ENCODE data around the gene RAB31.
"Not testable (repeated sequence)": the region's sequence is repeated elsewhere in the genome, so short reads cannot be mapped to it uniquely, and the experiment has no call there.

RAB31 gene

GRCh38 chr18:9762526-9762925 lies 54.4 kb downstream of the RAB31 start:
- DNase-seq, result peak; percentile 79 to 91 (median 88)

DNA sequence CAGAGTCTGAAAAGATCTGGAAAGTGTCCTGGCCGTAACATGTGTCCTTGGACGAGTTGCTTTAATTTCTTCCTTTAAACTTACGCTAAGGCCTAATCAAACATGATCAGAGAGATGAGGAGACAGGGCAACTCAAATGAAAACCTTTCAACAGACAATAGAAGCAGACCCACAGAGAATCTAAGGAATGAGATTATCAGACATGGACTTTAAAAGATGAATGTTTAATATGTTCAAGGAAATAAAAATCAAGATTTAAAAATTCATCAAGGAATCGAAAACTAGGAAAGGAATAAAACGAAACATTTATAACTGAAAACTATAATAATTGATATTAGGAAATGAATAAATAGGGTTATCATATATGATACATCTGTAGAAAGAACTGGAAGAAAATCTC lies 55.1 kb downstream of the RAB31 start:
- no peak for DNase-seq

DNA sequence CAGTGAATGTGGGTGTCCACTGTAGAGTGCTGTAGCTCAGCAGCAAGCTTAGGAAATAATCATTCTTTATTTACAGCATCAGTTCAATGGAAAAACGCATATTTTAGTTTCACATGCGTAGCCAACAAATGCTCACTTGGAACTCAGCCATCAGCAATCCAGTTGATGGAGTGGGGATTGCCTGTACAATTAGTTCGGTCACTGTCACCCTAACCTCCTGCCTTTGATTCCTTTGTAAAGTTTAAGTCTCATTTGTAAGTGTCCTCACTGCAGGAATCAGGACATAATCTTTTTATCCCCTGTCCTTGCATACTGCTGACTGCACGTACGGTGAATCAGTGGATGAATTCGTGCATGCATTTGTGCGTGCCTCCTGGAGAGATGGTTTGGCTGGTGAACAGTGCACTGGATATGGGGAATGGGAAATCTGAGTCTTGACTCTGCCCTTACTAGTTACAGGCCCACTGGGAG lies 55.9 kb downstream of the RAB31 start:
- no peak for DNase-seq

- DNase-seq, result no peak
Observed at GRCh38 chr18:9765501-9765900, 57.4 kb downstream of the RAB31 start.

DNA sequence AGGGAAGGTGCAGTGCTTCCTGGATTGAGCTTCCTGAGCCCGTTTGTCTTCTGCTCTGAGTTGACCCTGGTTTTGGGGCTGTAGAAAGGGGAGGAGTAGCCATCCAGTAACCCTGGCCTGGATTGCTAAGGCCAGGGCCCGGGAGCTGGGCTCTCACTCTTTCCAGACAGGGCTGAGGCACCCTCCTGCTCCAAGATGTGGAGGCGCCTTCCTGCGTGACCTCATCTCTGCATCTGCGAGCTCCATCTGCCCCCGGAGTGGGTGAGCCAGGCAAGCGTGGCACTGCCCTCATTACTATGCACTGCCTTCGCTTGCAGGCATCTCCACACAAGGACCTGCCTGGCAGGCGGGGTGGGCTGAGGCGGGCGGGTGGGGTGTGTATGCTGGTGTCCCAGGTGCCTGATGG lies 58.0 kb downstream of the RAB31 start:
- DNase-seq, result peak; percentile 60 to 82 (median 76)

GRCh38 chr18:9766740-9767139 lies 58.6 kb downstream of the RAB31 start:
- no peak for DNase-seq

DNA sequence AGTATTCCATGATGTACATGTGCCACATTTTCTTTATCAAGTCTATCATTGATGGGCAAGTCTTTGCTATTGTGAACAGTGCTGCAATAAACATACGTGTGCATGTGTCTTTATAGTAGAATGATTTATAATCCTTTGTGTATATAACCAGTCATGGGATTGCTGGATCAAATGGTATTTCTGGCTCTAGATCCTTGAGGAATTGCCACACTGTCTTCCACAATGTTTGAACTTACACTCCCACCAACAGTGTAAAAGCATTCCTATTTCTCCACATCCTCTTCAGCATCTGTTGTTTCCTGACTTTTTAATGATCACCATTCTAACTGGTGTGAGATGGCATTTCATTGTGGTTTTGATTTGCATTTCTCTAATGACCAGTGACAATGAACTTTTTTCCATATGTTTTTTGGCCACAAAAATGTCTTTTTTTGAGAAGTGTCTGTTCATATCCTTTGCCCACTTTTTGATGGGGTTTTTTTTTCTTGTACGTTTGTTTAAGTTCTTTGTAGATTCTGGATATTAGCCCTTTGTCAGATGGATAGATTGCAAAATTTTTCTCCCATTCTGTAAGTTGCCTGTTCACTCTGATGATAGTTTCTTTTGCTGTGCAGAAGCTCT lies 60.1 kb downstream of the RAB31 start:
- not testable (repeated sequence) for DNase-seq

DNA sequence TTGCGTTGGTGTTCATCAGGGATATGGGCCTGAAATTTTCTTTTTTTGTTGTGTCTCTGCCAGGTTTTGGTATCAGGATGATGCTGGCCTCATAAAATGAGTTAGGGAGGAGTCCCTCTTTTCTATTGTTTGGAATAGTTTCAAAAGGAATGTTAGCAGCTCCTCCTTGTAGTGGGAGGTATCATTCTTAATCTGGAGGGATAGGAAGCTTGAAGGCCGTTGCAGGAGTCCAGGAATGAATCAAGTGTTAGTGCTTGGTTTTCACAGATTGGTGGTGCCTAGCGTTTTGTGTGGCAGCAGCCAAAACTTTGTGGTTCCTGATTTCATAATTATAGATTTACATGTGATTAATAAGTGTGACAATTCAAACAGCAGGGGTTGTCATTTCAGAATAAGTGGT lies 62.0 kb downstream of the RAB31 start:
- not testable (repeated sequence) for DNase-seq

DNA sequence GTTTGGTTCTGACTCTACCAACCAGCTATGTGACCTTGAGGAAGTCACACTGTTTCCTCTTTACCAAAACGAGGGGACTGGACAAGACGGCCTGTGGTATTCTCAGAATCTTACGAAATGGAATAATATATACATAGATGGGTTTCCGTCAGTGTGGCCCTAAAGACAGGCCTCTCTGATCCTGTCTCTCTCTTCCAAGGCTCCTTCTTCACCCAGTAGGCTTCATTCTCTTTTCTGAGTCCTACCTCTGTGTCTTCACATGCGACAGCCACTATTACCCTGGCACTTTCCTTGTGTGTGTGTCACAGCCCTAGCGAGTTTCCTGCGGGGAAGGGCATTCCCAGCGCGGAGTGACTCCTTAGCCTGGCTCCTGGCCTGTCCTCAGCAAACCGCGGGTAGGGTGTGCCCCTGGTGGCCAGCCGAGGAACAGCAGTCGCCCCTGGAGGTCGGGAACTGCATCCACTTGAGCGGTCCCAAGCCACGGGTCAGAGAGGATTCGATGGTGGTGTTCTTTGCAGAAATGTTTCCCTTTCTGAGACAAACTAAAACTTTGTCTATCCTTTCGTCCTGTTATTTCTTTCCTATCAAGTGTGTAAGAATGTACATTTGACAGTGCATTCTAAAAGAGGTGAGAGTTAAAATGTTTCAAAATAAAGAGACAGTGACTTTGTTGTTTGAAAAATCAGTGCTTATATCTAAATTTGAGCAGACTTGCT lies 63.3 kb downstream of the RAB31 start:
- DNase-seq, result peak; percentile 83 to 91 (median 89)

DNA sequence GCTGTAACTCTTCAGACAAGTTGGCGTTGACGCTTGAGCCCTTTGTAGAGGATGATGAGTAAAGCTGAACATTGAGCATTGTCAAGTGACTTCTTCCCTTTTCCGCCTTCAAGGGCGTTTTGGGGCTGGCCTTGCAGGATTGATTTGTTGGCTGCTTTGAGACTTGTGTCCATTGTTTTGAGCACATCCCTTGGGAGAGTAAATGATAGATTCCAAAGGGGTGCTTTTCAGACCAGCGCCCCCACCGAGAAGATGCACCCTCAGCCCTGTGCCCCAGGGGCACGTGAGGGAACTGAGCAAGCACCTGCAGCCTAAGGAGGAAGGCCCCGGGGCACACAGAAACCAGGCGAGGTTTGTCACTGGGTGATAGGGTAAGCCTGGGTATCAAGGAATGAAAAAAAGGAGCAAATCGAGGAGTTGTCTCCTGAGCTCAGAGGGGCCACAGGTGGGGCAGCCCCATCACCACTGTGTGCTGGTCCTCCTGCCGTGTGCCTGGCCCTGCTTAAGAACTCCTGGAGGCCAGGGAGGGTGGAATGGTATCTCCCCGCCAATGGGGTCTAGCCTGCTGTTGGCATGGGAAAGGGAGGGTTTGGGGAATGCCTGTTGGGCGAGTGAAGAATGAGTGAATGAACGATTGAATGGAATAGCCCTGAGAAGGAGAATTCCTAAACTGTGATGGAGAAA lies 64.0 kb downstream of the RAB31 start:
- DNase-seq, result peak; percentile 84 to 91 (median 88)

DNA sequence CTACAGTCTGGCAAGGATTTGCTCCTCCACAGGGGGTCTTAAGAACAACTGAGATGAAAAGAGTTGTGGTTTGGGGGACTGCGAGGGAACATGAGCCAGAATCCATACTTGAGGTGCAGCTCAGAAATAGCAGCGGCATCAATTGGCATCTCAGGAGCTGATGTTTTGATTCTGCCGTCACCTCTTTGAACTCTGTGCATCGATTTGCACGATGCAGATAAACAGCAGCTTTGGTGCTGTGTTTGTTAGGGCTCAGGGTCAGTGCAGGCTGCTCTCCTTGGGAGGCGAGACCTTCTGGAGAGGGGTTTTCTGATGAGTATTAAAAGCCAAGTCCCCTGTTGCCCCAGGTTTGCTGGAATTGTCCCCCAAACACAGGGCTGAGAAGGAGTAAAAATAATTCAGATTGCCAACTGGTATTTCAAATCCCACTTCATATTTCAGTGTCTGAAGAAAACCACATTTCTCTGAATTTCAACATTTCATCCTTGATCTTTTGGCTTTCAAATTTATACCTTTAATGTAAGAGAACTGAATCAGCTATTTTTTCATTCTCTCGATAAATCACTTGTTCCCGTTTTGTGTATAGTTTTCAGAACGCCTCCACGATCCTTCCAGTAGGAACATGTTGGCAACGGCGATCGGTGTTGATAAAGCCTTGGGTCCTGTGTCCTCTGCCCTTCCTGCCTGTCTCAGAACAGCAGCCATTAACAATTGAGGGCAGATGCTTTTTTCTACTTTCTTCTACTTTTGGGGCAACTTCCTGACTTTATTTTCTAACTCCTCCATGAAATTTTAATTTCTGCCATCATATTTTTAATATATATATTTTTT lies 65.0 kb downstream of the RAB31 start:
- peak in 1 of 4 experiments; percentile 40 for DNase-seq

GRCh38 chr18:9774150-9774549 lies 66.0 kb downstream of the RAB31 start:
- DNase-seq, result peak in 1 of 4 experiments; percentile 16

- peak; percentile 85 to 95 (median 90) for DNase-seq
Observed at GRCh38 chr18:9775178-9775577, 67.1 kb downstream of the RAB31 start.

DNA sequence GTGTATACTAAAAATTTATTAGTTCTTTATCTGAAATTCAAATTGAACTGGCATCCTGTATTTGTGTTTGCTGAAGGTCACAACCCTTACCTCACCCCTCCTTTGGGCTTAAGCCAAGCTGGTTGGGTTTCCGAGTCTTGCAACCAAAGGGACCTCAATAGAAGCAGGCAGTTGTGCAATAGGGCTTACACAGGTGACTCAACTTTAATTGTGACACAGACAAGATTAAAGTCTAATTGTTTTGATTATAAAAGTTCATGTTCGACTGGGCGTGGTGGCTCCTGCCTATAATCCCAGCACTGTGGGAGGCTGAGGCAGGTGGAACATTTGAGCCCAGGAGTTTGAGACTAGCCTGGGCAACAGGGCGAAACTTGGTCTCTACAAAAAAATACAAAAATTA lies 71.5 kb downstream of the RAB31 start:
- peak in 3 of 4 experiments; percentile 50 to 66 (median 59) for DNase-seq

GRCh38 chr18:9782073-9782857 lies 74.2 kb downstream of the RAB31 start:
- peak; percentile 75 to 95 (median 84) for DNase-seq

DNA sequence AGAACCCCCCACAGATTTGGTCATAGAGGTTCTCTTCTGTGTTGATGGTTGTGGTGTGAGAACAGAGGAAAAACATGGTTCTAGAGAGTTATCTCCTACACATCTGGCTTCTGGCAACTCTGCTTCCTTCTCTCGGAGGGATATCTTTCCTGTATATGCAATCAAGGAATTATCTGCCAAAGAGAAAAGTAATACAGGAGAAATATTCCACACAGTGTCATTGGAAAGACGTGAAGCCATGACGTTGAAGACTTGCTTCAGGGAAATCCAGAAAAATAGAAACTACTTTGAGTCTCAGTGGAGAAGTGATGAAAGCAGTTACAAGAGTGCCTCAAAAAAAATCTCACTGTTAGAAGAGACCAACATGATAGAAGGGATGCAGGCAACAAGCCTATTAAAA lies 78.5 kb downstream of the RAB31 start:
- no peak for DNase-seq

- peak in 1 of 4 experiments; percentile 53 for DNase-seq
Observed at GRCh38 chr18:9787036-9787435, 78.9 kb downstream of the RAB31 start.

GRCh38 chr18:9787712-9788111 lies 79.6 kb downstream of the RAB31 start:
- DNase-seq, result peak; percentile 67 to 91 (median 80)

DNA sequence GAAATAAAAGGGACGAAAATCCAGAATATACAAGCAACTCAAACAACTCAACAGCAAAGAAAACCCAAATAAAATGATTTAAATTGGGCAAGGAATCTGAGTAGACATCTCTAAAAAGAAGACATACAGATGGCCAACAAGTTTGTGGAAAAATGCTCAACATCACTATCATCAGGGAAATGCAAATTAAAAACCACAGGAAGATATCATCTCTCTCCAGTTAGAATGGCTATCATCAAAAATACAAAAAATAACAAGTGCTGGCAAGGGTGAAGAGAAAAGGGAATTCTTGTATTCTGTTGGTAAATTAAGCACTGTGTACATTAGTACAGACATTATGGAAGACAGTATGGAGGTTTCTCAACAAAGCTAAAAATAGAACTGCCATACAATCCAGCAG lies 80.0 kb downstream of the RAB31 start:
- no peak for DNase-seq

DNA sequence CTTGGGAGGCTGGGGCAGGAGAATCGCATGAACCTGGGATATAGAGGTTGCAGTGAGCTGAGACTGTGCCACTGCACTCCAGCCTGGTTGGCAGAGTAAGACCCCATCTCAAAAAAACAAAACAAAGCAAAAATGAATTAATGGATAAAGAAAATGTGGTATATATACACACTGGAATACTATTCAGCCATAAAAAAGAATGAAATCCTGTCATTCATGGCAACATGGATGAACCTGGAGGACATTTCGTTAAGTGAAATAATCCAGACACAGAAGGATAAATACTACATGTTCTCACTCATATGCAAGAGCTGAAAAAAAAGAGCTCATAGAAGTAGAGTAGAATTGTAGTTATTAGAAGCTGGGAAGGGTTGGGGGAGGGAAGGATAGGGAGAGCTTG lies 80.8 kb downstream of the RAB31 start:
- no peak for DNase-seq

DNA sequence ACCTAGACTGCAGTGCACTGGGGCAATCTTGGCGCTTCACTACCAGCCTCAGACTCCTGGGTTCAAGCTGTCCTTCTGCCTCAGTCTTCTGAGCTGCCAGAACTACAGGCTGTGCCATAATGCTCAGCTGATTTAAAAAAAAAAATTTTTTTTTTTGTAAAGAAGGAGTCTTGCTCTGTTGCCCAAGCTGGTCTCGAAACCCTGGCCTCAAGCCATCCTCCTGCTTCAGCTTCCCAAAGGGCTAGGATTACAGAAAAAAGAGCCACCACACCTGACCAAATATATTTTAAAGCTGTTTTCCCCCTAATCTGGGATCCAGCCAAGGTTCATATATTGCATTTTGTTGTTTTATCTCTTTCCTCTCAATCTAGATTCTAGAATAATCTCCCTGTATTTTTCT lies 82.2 kb downstream of the RAB31 start:
- DNase-seq, result no peak

DNA sequence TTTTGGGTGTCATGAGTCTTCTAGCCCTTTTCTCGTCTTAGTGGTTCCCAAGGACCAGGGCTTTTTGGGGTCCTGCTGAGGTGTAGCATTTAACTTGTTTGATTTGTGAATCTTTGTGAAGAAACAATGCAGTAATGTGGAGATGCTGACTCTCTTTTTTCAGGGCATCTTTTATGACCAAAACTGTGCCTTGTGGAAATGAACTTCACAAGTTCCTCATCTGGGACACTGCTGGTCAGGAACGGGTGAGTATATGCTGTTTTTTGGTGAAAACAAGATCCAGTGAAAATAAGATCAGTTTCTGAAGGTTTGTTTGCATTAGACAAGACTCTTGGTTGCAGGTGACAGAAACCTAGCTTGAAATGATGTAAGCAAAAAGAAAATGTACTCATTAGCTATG lies 83.9 kb downstream of the RAB31 start:
- peak; percentile 29 to 67 (median 54) for DNase-seq

Data from suppressor macrophage (primary cell).